SK-N-SH treated with all-trans-retinoic acid at 6 μM for 48 hours (cell line): ENCODE data around the gene DNAI7.

ENCODE experiments used
- ATAC-seq: fragments of 200-7000 bp; cut with Tn5 transposase; 3 replicates; pipeline ENCODE4 v1.9.1; 2020; ENCODE audit warnings: mild to moderate bottlenecking, moderate library complexity
- ARNTL ChIP-seq: fragments of 450-650 bp; formaldehyde crosslinking; IDR thresholded peaks from 2 replicates; pipeline ENCODE4 v1.5.0; 2020; ENCODE audit warnings: low read depth, mild to moderate bottlenecking, moderate library complexity, borderline replicate concordance
- BACH2 ChIP-seq: fragments of 250-450 bp; sonication (Bioruptor Pico); IDR thresholded peaks from 2 replicates; pipeline ENCODE4 v1.9.0; 2021; ENCODE audit warnings: mild to moderate bottlenecking, borderline replicate concordance
- CREB5 ChIP-seq: fragments of 250-450 bp; sonication (Bioruptor Pico); IDR thresholded peaks from 2 replicates; pipeline ENCODE4 v1.5.1; 2020; ENCODE audit warnings: low read depth, mild to moderate bottlenecking, moderate library complexity
- CSDC2 ChIP-seq: fragments of 250-450 bp; sonication (Bioruptor Pico); IDR thresholded peaks from 2 replicates; pipeline ENCODE4 v1.5.0; 2020; ENCODE audit warnings: mild to moderate bottlenecking, moderate library complexity
- ESRRG ChIP-seq: fragments of 250-450 bp; sonication (Bioruptor Pico); IDR thresholded peaks from 2 replicates; pipeline ENCODE4 v1.6.1; 2021; ENCODE audit warnings: mild to moderate bottlenecking
- GLIS3 ChIP-seq: fragments of 250-450 bp; sonication (Bioruptor Pico); IDR thresholded peaks from 2 replicates; pipeline ENCODE4 v1.5.0; 2020; ENCODE audit warnings: mild to moderate bottlenecking, moderate library complexity
- ISL1 ChIP-seq: fragments of 250-450 bp; sonication (Bioruptor Pico); IDR thresholded peaks from 2 replicates; pipeline ENCODE4 v2.1.2; 2022; ENCODE audit warnings: mild to moderate bottlenecking, moderate library complexity
- OSR1 ChIP-seq: fragments of 250-450 bp; sonication (Bioruptor Pico); IDR thresholded peaks from 2 replicates; pipeline ENCODE4 v1.8.0; 2022; ENCODE audit warnings: moderate library complexity, mild to moderate bottlenecking, inconsistent platforms
- PPARA ChIP-seq: fragments of 250-450 bp; sonication (Bioruptor Pico); IDR thresholded peaks from 2 replicates; pipeline ENCODE4 v1.5.0; 2020; ENCODE audit warnings: mild to moderate bottlenecking, borderline replicate concordance
- RARB ChIP-seq: fragments of 250-450 bp; sonication (Bioruptor Pico); IDR thresholded peaks from 2 replicates; pipeline ENCODE4 v1.8.0; 2021; ENCODE audit warnings: mild to moderate bottlenecking, moderate library complexity
- SNAI2 ChIP-seq: fragments of 250-450 bp; sonication (Bioruptor Pico); IDR thresholded peaks from 2 replicates; pipeline ENCODE4 v1.5.0; 2020; ENCODE audit warnings: mild to moderate bottlenecking, moderate library complexity
- TCF4 ChIP-seq: fragments of 250-450 bp; sonication (Bioruptor Pico); IDR thresholded peaks from 2 replicates; pipeline ENCODE4 v1.8.0; 2021; ENCODE audit warnings: mild to moderate bottlenecking, moderate library complexity, borderline replicate concordance
- TOX ChIP-seq: fragments of 250-450 bp; sonication (Bioruptor Pico); IDR thresholded peaks from 2 replicates; pipeline ENCODE4 v1.8.0; 2021; ENCODE audit warnings: mild to moderate bottlenecking, moderate library complexity, borderline replicate concordance
- TSHZ2 ChIP-seq: fragments of 250-450 bp; sonication (Bioruptor Pico); IDR thresholded peaks from 2 replicates; pipeline ENCODE4 v1.5.0; 2020; ENCODE audit warnings: mild to moderate bottlenecking, moderate library complexity
- ZC3H10 ChIP-seq: fragments of 250-450 bp; sonication (Bioruptor Pico); IDR thresholded peaks from 2 replicates; pipeline ENCODE4 v1.5.1; 2021; ENCODE audit warnings: mild to moderate bottlenecking, moderate library complexity
- ZFP3 ChIP-seq: fragments of 250-450 bp; sonication (Bioruptor Pico); IDR thresholded peaks from 2 replicates; pipeline ENCODE4 v1.5.0; 2020; ENCODE audit warnings: mild to moderate bottlenecking, moderate library complexity
- ZFP30 ChIP-seq: fragments of 450-650 bp; formaldehyde crosslinking; IDR thresholded peaks from 2 replicates; pipeline ENCODE4 v1.5.0; 2022; ENCODE audit warnings: mild to moderate bottlenecking, moderate library complexity
- ZNF565 ChIP-seq: fragments of 450-650 bp; formaldehyde crosslinking; conservative IDR thresholded peaks from 2 replicates; pipeline ENCODE4 v1.5.0; 2020; ENCODE audit warnings: low read depth, mild to moderate bottlenecking, moderate library complexity
- TF ChIP-seq, protein P1 (sequence below): fragments of 250-450 bp; sonication (Bioruptor Pico); IDR thresholded peaks from 2 replicates; pipeline ENCODE4 v1.5.1; 2021; ENCODE audit warnings: mild to moderate bottlenecking, moderate library complexity
- TF ChIP-seq, protein P2 (sequence below): fragments of 250-450 bp; sonication (Bioruptor Pico); IDR thresholded peaks from 2 replicates; pipeline ENCODE4 v1.8.0; 2020; ENCODE audit warnings: mild to moderate bottlenecking, moderate library complexity, borderline replicate concordance

Gene DNAI7

DNA sequence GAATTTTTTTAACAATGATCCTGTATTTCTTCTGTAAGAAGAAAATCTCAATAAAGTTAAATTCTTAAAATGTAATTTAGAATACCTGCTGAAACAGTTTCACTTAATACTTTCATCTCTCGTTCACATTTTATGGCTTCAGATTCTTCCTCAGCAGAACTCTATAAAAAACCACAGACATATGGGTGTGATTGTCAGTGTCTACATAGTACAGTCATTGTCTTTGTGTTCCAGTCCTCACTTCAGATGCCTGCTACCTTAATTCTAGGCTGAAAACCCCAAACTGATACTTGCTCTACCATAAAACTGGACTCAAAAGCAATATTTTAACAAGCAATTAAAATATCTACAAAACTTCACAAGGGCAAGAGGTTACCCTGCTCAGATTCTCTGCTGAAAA, 71.8 kb downstream of the DNAI7 start:
- TF ChIP-seq CREB5 (CRISPR knock-in tag), result no peak
- no peak for TF ChIP-seq ZNF565 (CRISPR knock-in tag)

DNA sequence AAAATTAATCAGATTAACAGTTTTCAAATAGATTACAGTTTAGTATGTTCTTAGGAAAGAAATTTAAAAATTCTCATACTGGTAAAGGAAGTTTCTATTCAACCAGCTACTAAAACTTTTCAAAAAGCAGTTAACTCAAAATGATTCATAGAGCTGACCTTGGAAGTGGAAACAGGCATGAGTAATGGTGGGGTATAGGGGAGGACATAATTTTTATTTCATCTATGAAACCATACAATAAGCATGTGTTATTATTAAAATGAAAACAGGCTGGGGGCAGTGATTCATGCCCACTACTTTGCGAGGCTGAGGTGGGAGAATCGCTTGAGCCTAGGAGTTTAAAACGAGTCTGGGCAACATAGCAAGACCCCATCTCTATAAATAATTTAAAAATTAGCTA, 73.0 kb downstream of the DNAI7 start:
- TF ChIP-seq GLIS3 (CRISPR knock-in tag) (no peak), TCF4 (CRISPR knock-in tag) (no peak), SNAI2 (CRISPR knock-in tag) (no peak), ARNTL (no peak), OSR1 (CRISPR knock-in tag) (no peak)
- no peak for ATAC-seq

More for the DNA sequence above, 71.8 kb downstream of the DNAI7 start:
- no peak for ATAC-seq

GRCh38 chr12:25121110-25121509, 73.8 kb downstream of the DNAI7 start:
- no peak for TF ChIP-seq ZNF565 (CRISPR knock-in tag)
- no peak for TF ChIP-seq RARB (CRISPR knock-in tag)
- TF ChIP-seq, protein P1, sequence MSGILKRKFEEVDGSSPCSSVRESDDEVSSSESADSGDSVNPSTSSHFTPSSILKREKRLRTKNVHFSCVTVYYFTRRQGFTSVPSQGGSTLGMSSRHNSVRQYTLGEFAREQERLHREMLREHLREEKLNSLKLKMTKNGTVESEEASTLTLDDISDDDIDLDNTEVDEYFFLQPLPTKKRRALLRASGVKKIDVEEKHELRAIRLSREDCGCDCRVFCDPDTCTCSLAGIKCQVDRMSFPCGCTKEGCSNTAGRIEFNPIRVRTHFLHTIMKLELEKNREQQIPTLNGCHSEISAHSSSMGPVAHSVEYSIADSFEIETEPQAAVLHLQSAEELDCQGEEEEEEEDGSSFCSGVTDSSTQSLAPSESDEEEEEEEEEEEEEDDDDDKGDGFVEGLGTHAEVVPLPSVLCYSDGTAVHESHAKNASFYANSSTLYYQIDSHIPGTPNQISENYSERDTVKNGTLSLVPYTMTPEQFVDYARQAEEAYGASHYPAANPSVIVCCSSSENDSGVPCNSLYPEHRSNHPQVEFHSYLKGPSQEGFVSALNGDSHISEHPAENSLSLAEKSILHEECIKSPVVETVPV (CRISPR knock-in tag), result no peak
- TF ChIP-seq TSHZ2 (CRISPR knock-in tag), result no peak
- TF ChIP-seq ISL1, result no peak
- no peak for TF ChIP-seq TOX (CRISPR knock-in tag)
- TF ChIP-seq ARNTL, result no peak
- no peak for TF ChIP-seq ZC3H10 (CRISPR knock-in tag)
- TF ChIP-seq CSDC2 (CRISPR knock-in tag), result no peak
- no peak for TF ChIP-seq GLIS3 (CRISPR knock-in tag)
- TF ChIP-seq BACH2 (CRISPR knock-in tag), result no peak
- no peak for TF ChIP-seq ZFP3 (CRISPR knock-in tag)
- no peak for TF ChIP-seq SNAI2 (CRISPR knock-in tag)
- no peak for ATAC-seq

- ATAC-seq, result no peak
- no peak for TF ChIP-seq OSR1 (CRISPR knock-in tag)
- no peak for TF ChIP-seq ARNTL
- no peak for TF ChIP-seq TOX (CRISPR knock-in tag)
- TF ChIP-seq RARB (CRISPR knock-in tag), result no peak
- TF ChIP-seq ESRRG (CRISPR knock-in tag), result no peak
- TF ChIP-seq PPARA (CRISPR knock-in tag), result no peak
- TF ChIP-seq BACH2 (CRISPR knock-in tag), result no peak
- no peak for TF ChIP-seq SNAI2 (CRISPR knock-in tag)
Measured at GRCh38 chr12:25119020-25119419, 75.9 kb downstream of the DNAI7 start.

GRCh38 chr12:25115677-25116076, 79.3 kb downstream of the DNAI7 start:
- ATAC-seq, result no peak
- TF ChIP-seq, protein P1 (CRISPR knock-in tag), result no peak
- TF ChIP-seq TSHZ2 (CRISPR knock-in tag) (no peak), OSR1 (CRISPR knock-in tag) (no peak), ESRRG (CRISPR knock-in tag) (no peak), TOX (CRISPR knock-in tag) (no peak), ZNF565 (CRISPR knock-in tag) (no peak), ZFP3 (CRISPR knock-in tag) (no peak), RARB (CRISPR knock-in tag) (no peak), ARNTL (no peak), CREB5 (CRISPR knock-in tag) (no peak), ISL1 (no peak), ZFP30 (CRISPR knock-in tag) (no peak)
- TF ChIP-seq, protein P2, sequence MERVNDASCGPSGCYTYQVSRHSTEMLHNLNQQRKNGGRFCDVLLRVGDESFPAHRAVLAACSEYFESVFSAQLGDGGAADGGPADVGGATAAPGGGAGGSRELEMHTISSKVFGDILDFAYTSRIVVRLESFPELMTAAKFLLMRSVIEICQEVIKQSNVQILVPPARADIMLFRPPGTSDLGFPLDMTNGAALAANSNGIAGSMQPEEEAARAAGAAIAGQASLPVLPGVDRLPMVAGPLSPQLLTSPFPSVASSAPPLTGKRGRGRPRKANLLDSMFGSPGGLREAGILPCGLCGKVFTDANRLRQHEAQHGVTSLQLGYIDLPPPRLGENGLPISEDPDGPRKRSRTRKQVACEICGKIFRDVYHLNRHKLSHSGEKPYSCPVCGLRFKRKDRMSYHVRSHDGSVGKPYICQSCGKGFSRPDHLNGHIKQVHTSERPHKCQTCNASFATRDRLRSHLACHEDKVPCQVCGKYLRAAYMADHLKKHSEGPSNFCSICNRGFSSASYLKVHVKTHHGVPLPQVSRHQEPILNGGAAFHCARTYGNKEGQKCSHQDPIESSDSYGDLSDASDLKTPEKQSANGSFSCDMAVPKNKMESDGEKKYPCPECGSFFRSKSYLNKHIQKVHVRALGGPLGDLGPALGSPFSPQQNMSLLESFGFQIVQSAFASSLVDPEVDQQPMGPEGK (CRISPR knock-in tag), result no peak
